Gastrocnemius medialis (tissue), 4 donors: ENCODE measurements around the gene RIMBP2. TPM values are rescaled to one million over a fixed set of nuclear protein-coding genes. Genes with fewer than 3 reads are reported as not detected.

Source experiments
- ATAC-seq, 2 donors: fragments of 150-250 bp; one replicate each; pipeline ENCODE4 v1.9.1; 2016
- DNase-seq, 2 donors: peaks; one replicate each; pipeline ENCODE4 v3.0.0-alpha.2; 2019
- H3K27ac ChIP-seq, 4 donors: fragments of 200-600 bp; sonication (generic); 1 replicate in 1 of 4; 2 replicates in 3 of 4; pipeline ENCODE4 v1.5.1; 2016 to 2018; ENCODE audit warnings: mild to moderate bottlenecking in 2 of 4, moderate library complexity in 1 of 4
- H3K27me3 ChIP-seq, 3 donors: fragments of 200-600 bp; sonication (generic) in 2 of 3; 1 replicate in 1 of 3; 2 replicates in 2 of 3; pipeline versions ENCODE4 v1.5.1 to v1.6.0; 2016 to 2019; ENCODE audit warnings: mild to moderate bottlenecking in 1 of 3, moderate library complexity in 1 of 3
- H3K36me3 ChIP-seq, 2 donors: fragments of 200-600 bp; sonication (generic) in 1 of 2; one replicate each; pipeline ENCODE4 v1.5.1; 2017 to 2018
- H3K4me1 ChIP-seq, 2 donors: fragments of 200-600 bp; sonication (generic) in 1 of 2; one replicate each; pipeline ENCODE4 v1.5.1; 2016 to 2017; ENCODE audit warnings: mild to moderate bottlenecking in 2 of 2
- H3K4me3 ChIP-seq, 4 donors: fragments of 200-600 bp; sonication (generic) in 3 of 4; 1 replicate in 1 of 4; 2 replicates in 3 of 4; pipeline ENCODE4 v1.5.1; 2016 to 2019; ENCODE audit warnings: mild to moderate bottlenecking in 2 of 4
- H3K9me3 ChIP-seq, 3 donors: fragments of 200-600 bp; sonication (generic) in 2 of 3; 1 replicate in 1 of 3; 2 replicates in 2 of 3; pipeline ENCODE4 v1.5.1; 2016 to 2019
- CTCF ChIP-seq, 5 experiments: fragments of 450-650 bp in 3 of 5; fragments of 200-600 bp in 2 of 5; sonication (generic) in 2 of 5; IDR thresholded peaks in 4 of 5; conservative IDR thresholded peaks in 1 of 5; 1 replicate in 4 of 5; 2 replicates in 1 of 5; pipeline ENCODE4 v1.5.1; 2016 to 2019; ENCODE audit warnings: antibody characterized with exemption in 5 of 5, mild to moderate bottlenecking in 3 of 5, moderate library complexity in 3 of 5
- POLR2A ChIP-seq, 2 donors: fragments of 450-650 bp; IDR thresholded peaks; one replicate each; pipeline ENCODE4 v1.6.1; 2017; ENCODE audit warnings: antibody characterized with exemption in 2 of 2, mild to moderate bottlenecking in 2 of 2, moderate library complexity in 2 of 2
- in situ Hi-C, 4 donors: fragments of 200-750 bp; cut with MboI; loops; one replicate each; pipeline versions ENCODE4 v1.15.0 to v1.8.0; 2017; ENCODE audit warnings: low sequenced_read_pairs in 4 of 4
- intact Hi-C: fragments of 100-400 bp; cut with DNase I; formaldehyde crosslinking; loops from one replicate; pipeline ENCODE4 v1.15.1; 2023; ENCODE audit warnings: low total_unique reads
- total RNA-seq, 4 donors: library from RNA; depleted of rRNA; stranded (reverse); fragments of >200 nt; gene quantifications; one replicate each; pipeline versions ENCODE4 v1.1.0 to v1.2.3, GENCODE V29; 2016

RIMBP2 gene
- total RNA-seq, 4 donors from 2014 or later: 0.76 to 2.2 (median 1.2) TPM; not detected in 1

GRCh38 chr12:130706311-130706710 is 9.8 kb downstream of the RIMBP2 start:
- H3K9me3 ChIP-seq: no peaks in the 10 kb centered on the region
- in situ Hi-C loops: no loop called here
- TF ChIP-seq CTCF (IDR thresholded peaks at IDR 0.05 in 4 of 5, conservative IDR thresholded peaks at IDR 0.05 in 1 of 5): no peak
- TF ChIP-seq POLR2A (IDR thresholded peaks at IDR 0.05): no peak
- no peak for ATAC-seq
- H3K4me3 ChIP-seq: no peak overlapping the region
- H3K4me1 ChIP-seq: no peaks in the 10 kb centered on the region
- no peak for DNase-seq
- no peaks in the 10 kb centered on the region for H3K36me3 ChIP-seq
- no peak overlapping the region for H3K27ac ChIP-seq
- H3K27me3 ChIP-seq: peaks cover 0 to 3% (median 2%) of the 10 kb centered on the region in 3 donors
- intact Hi-C loops: no loop called here

GRCh38 chr12:130705178-130705822 is 10.8 kb downstream of the RIMBP2 start:
- DNase-seq (no peak), ATAC-seq (no peak)
- no peak overlapping the region for H3K27ac ChIP-seq
- H3K27me3 ChIP-seq: peaks cover 0 to 3% (median 2%) of the 10 kb centered on the region in 3 donors
- in situ Hi-C loops (no loop called here), intact Hi-C loops (no loop called here)
- H3K36me3 ChIP-seq: no peaks in the 10 kb centered on the region
- no peaks in the 10 kb centered on the region for H3K4me1 ChIP-seq
- TF ChIP-seq CTCF (IDR thresholded peaks at IDR 0.05 in 4 of 5, conservative IDR thresholded peaks at IDR 0.05 in 1 of 5): no peak
- TF ChIP-seq POLR2A (IDR thresholded peaks at IDR 0.05): no peak
- H3K9me3 ChIP-seq: no peaks in the 10 kb centered on the region
- H3K4me3 ChIP-seq: no peak overlapping the region

GRCh38 chr12:130704606-130705005 is 11.5 kb downstream of the RIMBP2 start:
- no peaks in the 10 kb centered on the region for H3K4me1 ChIP-seq
- H3K9me3 ChIP-seq: no peaks in the 10 kb centered on the region
- intact Hi-C loops: no loop called here
- H3K27ac ChIP-seq: no peak overlapping the region
- no peaks in the 10 kb centered on the region for H3K36me3 ChIP-seq
- no peak for DNase-seq
- H3K4me3 ChIP-seq: no peak overlapping the region
- peaks cover 0 to 3% (median 2%) of the 10 kb centered on the region in 3 donors for H3K27me3 ChIP-seq
- no peak for ATAC-seq
- in situ Hi-C loops: no loop called here
- TF ChIP-seq CTCF (IDR thresholded peaks at IDR 0.05 in 4 of 5, conservative IDR thresholded peaks at IDR 0.05 in 1 of 5) (no peak), POLR2A (IDR thresholded peaks at IDR 0.05) (no peak)

- Histone ChIP-seq H3K9me3 (no peaks in the 10 kb centered on the region), H3K4me3 (no peak overlapping the region), H3K36me3 (no peaks in the 10 kb centered on the region), H3K27ac (no peak overlapping the region), H3K4me1 (no peaks in the 10 kb centered on the region), H3K27me3 (peaks cover 0 to 3% (median 2%) of the 10 kb centered on the region in 3 donors)
- ATAC-seq (no peak), DNase-seq (no peak)
- intact Hi-C loops (no loop called here), in situ Hi-C loops (no loop called here)
- TF ChIP-seq CTCF (IDR thresholded peaks at IDR 0.05 in 4 of 5, conservative IDR thresholded peaks at IDR 0.05 in 1 of 5) (no peak), POLR2A (IDR thresholded peaks at IDR 0.05) (no peak)
These were observed 12.2 kb downstream of the RIMBP2 start for GRCh38 chr12:130703733-130704375.
